ENCODE measurements around the gene HAND2.

- TF ChIP-seq CTCF (IDR thresholded peaks at IDR 0.05), result no peak
- no peak for TF ChIP-seq POLR2A (IDR thresholded peaks at IDR 0.05)
- no peak for TF ChIP-seq POLR2AphosphoS5 (IDR thresholded peaks at IDR 0.05)
These were observed 17.9 kb upstream of the HAND2 start for GRCh38 chr4:173547889-173548288.
